Measurements from ENCODE around the gene DOCK6. TPM values are rescaled to one million over a fixed set of nuclear protein-coding genes. Genes with fewer than 3 reads are reported as not detected.

Gene DOCK6
- total and polyA plus RNA-seq, 8 donors = 65.6 to 111 (median 79.1) TPM

DNA sequence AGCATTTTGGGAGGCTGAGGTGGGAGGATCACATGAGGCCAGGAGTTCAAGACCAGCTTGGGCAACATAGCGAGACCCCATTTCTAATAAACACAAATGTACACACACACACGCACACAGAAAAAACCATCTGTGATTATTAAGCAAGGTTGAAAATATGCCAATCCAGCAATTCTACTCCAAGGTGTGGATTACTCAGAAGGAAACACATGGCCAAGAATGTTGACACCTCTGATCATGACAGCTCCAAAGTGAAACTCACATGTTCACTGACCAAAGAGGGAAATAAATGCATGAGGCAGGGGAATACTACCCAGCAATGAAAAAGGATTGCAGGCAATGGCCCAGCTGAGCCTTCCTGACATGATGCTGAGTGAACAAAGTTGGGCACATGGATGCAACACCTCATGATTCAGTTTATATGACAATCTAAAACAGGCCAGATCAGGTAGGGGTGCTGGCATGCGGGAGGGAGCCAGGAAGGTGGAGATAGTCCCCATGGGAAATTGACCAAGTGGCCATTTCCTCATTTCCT, 4.4 kb downstream of the DOCK6 start:
- Histone ChIP-seq H3K9me3 (no peaks in the 10 kb centered on the region), H3K4me3 (no peak overlapping the region), H3K36me3 (no peaks in the 10 kb centered on the region), H3K27ac (no peak overlapping the region), H3K4me1 (peaks cover 9 to 23% of the 10 kb centered on the region in 2 donors), H3K27me3 (peaks cover 0 to 25% of the 10 kb centered on the region in 2 donors)
- intact Hi-C loops (cut with DNase I) = no loop called here
- ATAC-seq (no peak), DNase-seq (no peak)
- TF ChIP-seq, protein P1, sequence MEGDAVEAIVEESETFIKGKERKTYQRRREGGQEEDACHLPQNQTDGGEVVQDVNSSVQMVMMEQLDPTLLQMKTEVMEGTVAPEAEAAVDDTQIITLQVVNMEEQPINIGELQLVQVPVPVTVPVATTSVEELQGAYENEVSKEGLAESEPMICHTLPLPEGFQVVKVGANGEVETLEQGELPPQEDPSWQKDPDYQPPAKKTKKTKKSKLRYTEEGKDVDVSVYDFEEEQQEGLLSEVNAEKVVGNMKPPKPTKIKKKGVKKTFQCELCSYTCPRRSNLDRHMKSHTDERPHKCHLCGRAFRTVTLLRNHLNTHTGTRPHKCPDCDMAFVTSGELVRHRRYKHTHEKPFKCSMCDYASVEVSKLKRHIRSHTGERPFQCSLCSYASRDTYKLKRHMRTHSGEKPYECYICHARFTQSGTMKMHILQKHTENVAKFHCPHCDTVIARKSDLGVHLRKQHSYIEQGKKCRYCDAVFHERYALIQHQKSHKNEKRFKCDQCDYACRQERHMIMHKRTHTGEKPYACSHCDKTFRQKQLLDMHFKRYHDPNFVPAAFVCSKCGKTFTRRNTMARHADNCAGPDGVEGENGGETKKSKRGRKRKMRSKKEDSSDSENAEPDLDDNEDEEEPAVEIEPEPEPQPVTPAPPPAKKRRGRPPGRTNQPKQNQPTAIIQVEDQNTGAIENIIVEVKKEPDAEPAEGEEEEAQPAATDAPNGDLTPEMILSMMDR (IDR thresholded peaks at IDR 0.05) = no peak

DNA sequence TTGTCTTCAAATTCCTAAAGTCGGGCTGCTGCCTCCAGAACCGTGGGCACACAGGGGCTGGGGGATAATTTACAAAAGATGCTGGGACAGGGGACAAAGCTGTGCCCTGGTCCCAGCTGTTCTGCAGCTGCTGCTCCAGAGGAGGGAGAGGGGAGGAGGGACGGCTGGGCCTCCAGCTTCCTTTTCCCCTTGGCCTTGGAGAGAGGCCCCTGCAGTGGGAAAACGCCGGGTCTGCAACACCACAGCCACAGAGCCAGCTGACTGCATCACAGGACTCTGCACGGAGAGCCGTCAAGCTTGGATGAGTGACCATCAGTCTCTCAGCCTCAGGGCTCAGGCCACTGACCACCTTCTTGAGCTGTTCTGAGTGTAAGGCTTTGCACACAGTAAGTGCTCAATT, 6.1 kb downstream of the DOCK6 start:
- Histone ChIP-seq H3K9me3 (no peaks in the 10 kb centered on the region), H3K27ac (peak overlapping the region in 1 of 2 donors; percentile 53), H3K27me3 (peaks cover 0 to 8% of the 10 kb centered on the region in 2 donors), H3K36me3 (peaks cover 0 to 15% of the 10 kb centered on the region in 2 donors), H3K4me3 (no peak overlapping the region), H3K4me1 (peaks cover 9 to 30% of the 10 kb centered on the region in 2 donors)
- intact Hi-C loops (cut with DNase I) = no loop called here
- DNase-seq (peak in 2 of 4 donors; percentile 72 to 89), ATAC-seq (no peak)
- TF ChIP-seq, protein P1 (IDR thresholded peaks at IDR 0.05) = no peak

DNA sequence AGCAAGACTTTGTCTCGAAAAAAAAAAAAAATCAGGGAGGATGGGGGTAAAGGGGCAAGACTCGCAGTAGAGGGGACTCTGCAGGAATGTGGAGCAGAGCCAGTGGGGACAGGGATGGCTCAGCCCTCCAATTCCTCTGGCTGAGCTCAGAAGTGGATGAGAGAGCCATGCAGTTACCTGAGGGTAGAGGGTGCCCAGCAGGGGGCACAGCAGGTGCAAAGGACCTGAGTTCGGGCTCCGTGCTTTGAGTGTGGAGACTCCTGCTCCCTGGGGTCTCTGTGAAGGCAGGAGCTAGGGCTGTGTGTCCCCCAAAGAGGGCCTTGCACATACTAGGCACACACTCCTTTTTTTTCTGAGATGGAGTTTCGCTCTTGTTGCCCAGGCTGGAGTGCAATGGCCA, 7.7 kb downstream of the DOCK6 start:
- intact Hi-C loops (cut with DNase I) = no loop called here
- Histone ChIP-seq H3K27me3 (no peaks in the 10 kb centered on the region), H3K4me1 (peaks cover 9 to 30% of the 10 kb centered on the region in 2 donors), H3K4me3 (no peak overlapping the region), H3K36me3 (peaks cover 0 to 28% of the 10 kb centered on the region in 2 donors), H3K9me3 (no peaks in the 10 kb centered on the region), H3K27ac (peak overlapping the region in 1 of 2 donors; percentile 59)
- DNase-seq (no peak), ATAC-seq (no peak)
- TF ChIP-seq, protein P1 (IDR thresholded peaks at IDR 0.05) = no peak

DNA sequence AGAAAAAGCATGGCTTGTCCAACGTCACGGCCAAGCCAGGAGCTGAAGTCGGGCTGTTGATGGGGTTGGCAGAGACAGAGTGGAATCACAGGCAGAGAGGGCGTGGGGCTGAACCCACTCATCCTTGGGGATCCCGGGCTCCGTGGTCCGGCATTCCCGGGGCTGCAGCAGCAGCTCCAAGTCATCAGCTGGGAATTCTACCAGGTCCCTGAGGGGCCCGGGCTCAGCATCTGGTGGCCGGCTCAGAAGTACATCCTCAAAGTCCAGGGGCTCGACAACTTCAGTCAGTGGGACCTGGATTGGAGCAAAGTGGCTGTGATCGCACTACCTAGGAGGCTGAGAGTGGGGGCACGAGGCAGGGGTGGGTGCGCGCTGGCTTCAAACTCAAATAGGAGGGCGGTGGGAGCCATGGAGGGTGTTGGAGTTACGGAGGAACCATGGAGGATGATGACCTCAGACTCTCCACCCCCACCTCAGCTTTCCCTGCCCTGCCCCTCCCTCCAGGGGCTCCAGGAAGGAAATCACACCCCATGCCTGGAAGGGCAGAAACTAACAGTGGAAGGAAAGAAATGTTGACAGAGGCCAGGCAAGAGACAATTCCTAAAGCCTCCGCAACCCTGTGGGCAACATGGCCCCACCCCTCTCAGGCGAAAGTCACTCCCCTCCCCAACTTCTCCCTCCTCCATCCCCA, 9.5 kb downstream of the DOCK6 start:
- DNase-seq = no peak
- no peaks in the 10 kb centered on the region for H3K27me3 ChIP-seq
- H3K4me3 ChIP-seq = no peak overlapping the region
- peak overlapping the region; percentile 39 to 70 for H3K27ac ChIP-seq
- peaks cover 0 to 46% of the 10 kb centered on the region in 2 donors for H3K36me3 ChIP-seq
- H3K9me3 ChIP-seq = no peaks in the 10 kb centered on the region
- TF ChIP-seq, protein P1 (IDR thresholded peaks at IDR 0.05) = no peak
- peaks cover 9 to 37% of the 10 kb centered on the region in 2 donors for H3K4me1 ChIP-seq
- intact Hi-C loops (cut with DNase I) = no loop called here
- ATAC-seq = peak; percentile 17

DNA sequence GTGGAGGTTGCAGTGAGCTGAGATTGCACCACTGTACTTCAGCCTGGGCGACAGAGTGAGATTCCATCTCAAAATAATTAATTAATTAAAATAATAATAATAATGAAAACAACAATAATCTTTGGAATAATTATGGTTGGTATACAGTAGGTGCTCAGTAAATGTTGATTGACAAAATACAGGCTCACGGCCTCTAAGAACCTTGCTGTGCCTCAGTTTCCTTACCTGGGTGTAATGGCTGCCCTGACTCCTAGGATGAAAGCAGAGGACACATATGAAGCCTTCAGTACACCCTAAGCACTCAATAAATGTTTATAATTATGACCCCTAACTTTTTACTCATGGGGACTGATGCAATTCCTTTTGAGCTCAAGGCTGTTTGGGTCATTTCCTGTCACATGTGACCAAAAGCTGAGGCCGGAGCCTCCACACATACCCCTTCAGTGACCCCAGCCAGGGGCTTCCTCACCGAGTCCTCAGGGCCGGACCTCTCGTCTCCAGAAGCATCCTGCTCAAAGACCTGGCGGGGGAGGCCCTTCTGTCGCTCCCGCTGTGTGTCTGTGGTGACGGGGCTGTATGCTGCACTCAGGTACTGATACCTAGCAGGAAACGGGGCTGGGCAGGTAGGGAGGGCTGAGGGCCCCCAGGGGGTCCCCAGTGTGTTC, 10.5 kb downstream of the DOCK6 start:
- TF ChIP-seq, protein P1 (IDR thresholded peaks at IDR 0.05) = no peak
- Histone ChIP-seq H3K4me1 (peaks cover 9 to 45% of the 10 kb centered on the region in 2 donors), H3K9me3 (no peaks in the 10 kb centered on the region), H3K4me3 (no peak overlapping the region), H3K27ac (peak overlapping the region in 1 of 2 donors; percentile 70), H3K36me3 (peaks cover 0 to 50% of the 10 kb centered on the region in 2 donors), H3K27me3 (no peaks in the 10 kb centered on the region)
- no peak for ATAC-seq
- DNase-seq = no peak
- intact Hi-C loops (cut with DNase I) = no loop called here
